ENCODE data around the gene ERBB2. TPM values are rescaled to one million over a fixed set of nuclear protein-coding genes. Genes with fewer than 3 reads are reported as not detected.
A peak's percentile ranks its signal among the peaks of the same experiment; 100 is the strongest.

Gene ERBB2
- total and polyA plus RNA-seq, 10 of the 15 experiments (the other 5 are each of a cell fraction or from before 2014, with no cell fraction given), result 0.39 to 7.0 (median 4.3) TPM

DNA sequence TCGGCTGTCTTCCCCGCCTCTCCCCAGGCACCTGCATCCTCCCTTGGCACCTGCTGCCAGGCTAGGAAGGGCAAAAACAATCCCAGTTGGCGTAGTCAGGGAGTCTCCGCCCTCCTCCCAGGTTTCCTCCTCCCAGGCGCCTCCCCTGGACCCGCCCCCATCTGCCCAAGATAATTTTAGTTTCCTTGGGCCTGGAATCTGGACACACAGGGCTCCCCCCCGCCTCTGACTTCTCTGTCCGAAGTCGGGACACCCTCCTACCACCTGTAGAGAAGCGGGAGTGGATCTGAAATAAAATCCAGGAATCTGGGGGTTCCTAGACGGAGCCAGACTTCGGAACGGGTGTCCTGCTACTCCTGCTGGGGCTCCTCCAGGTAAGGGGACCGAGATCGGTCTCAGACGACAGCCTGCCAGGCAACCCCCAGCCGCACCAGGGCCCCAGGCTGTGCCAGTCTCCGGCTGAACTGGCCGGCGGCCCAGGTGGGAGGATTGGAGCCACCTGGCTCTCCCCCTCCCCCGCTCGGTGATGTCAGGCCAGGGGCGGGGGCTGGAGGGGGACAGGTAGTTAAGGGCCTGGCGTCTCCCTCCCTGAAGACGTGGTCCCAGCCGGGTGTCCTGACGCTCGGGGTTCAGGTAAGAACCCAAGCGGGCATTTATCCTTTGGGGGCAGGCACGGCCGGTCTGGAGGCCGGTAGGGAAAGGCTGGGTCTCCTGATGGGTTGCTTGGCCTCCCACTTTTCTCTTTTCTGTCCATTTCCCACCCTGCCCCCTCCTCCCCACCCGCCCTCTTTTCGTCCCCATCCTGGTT, 38.1 kb downstream of the ERBB2 start, which contains the start of gene GRB7:
Gene GRB7 (plus strand): TSS at position 179 of the 808 bp plus-strand sequence. CDS start 4,364 bp downstream, outside the sequence.
- TF ChIP-seq IKZF2 (IDR thresholded peaks at IDR 0.05) (peak in 1 of 2 experiments; percentile 12; a peak in 1 of 4 replicates), KDM1A (IDR thresholded peaks at IDR 0.05; ENCODE audit: borderline replicate concordance) (no peak), ASH2L (IDR thresholded peaks at IDR 0.05; ENCODE audit: borderline replicate concordance, low read depth) (no peak), IKZF1 (conservative IDR thresholded peaks at IDR 0.05) (0 out of 2 replicates have a peak, but pooled peaks have one; percentile 13), LARP7 (IDR thresholded peaks at IDR 0.05) (peak; percentile 24; the same call in 1 of the 2 replicates), EED (IDR thresholded peaks at IDR 0.05; ENCODE audit: low read depth) (no peak)
- POLR2A ChIA-PET, result no interaction called here
- DNase-seq (ENCODE audit: low read depth, low spot score) (no peak), ATAC-seq (peak; percentile 45), FAIRE-seq (no peak)
- RAD21 ChIA-PET (ENCODE audit: unreplicated experiment), result no interaction called here
- Histone ChIP-seq H3K9ac (ENCODE audit: control insufficient read depth, insufficient read depth, low read length) (no peak within 1 kb of the TSS; the same call in 1 of the 2 replicates), H4K20me1 (ENCODE audit: control insufficient read depth, insufficient read depth) (no peaks in the 10 kb centered on the region), H3K9me3 (replicated peaks; ENCODE audit: control insufficient read depth, insufficient read depth, low read length) (no peaks in the 10 kb centered on the region), H3K36me3 (ENCODE audit: control insufficient read depth in 2 of 2, insufficient read depth in 2 of 2, low read length in 1 of 2) (no peaks in the 10 kb centered on the region), H3K79me2 (ENCODE audit: control insufficient read depth, insufficient read depth, low read length) (no peaks in the 10 kb centered on the region), H3K27me3 (replicated peaks in 1 of 2; ENCODE audit: control insufficient read depth in 2 of 2, insufficient read depth in 2 of 2, low read length in 1 of 2) (peaks cover 0 to 2% of the 10 kb centered on the region in 2 experiments; a peak in 2 of 4 replicates), H3K4me2 (ENCODE audit: control insufficient read depth, insufficient read depth) (peak within 1 kb of the TSS; percentile 70), H2AFZ (ENCODE audit: control insufficient read depth, low read depth, low read length) (peak within 1 kb of the TSS; percentile 54), H3K4me1 (ENCODE audit: control insufficient read depth, insufficient read depth, low read length) (peaks cover 10% of the 10 kb centered on the region), H3K27ac (ENCODE audit: control insufficient read depth, insufficient read depth) (no peak within 1 kb of the TSS), H3K4me3 (peak within 1 kb of the TSS; percentile 47)
- no TSS peak for BruUV-seq (replicated peaks)
- SMC1A ChIA-PET (ENCODE audit: uncharacterized antibody, unreplicated experiment), result interaction anchor here (0.9 kb wide), 1 partner anchor 54 kb away, joined by 3 read pairs; no protein-coding TSS in a partner anchor
- 8% methylated on average over 21 of the region's 34 CpGs for WGBS (ENCODE audit: insufficient coverage, insufficient replicate concordance, low lambda C conversion rate, missing lambda C conversion rate)
- CTCF ChIA-PET, result no interaction called here
- in situ Hi-C loops (cut with MboI) (no loop called here), intact Hi-C loops (cut with micrococcal nuclease; ENCODE audit: unreplicated experiment) (no loop called here)

DNA sequence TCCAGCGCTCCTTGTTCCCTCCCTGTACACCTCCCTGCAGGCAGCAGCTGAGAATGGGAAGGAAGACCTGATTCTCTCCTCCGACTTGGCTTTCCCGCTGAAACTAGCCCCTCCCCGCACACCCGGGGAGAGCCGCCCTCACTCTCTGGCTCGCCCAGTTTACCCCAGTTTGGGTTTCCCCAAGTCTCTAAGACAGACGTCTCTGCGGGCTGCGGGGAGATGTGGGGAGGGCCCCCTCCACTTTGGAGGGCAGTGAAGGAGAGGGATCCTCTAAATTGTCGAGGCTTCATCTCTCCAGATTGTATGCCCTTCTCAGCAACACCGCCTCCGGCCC, 38.7 kb downstream of the ERBB2 start:
- FAIRE-seq (peak; percentile 38), ATAC-seq (peak; percentile 86), DNase-seq (ENCODE audit: low read depth, low spot score) (no peak)
- H3K79me2 ChIP-seq (ENCODE audit: control insufficient read depth, insufficient read depth, low read length), result no peaks in the 10 kb centered on the region
- H3K36me3 ChIP-seq (ENCODE audit: control insufficient read depth in 2 of 2, insufficient read depth in 2 of 2, low read length in 1 of 2), result no peaks in the 10 kb centered on the region
- H3K27me3 ChIP-seq (replicated peaks in 1 of 2; ENCODE audit: control insufficient read depth in 2 of 2, insufficient read depth in 2 of 2, low read length in 1 of 2), result peaks cover 0 to 2% of the 10 kb centered on the region in 2 experiments; a peak in 2 of 4 replicates
- POLR2A ChIA-PET, result no interaction called here
- no peaks in the 10 kb centered on the region for H4K20me1 ChIP-seq (ENCODE audit: control insufficient read depth, insufficient read depth)
- no peak overlapping the region for H3K9ac ChIP-seq (ENCODE audit: control insufficient read depth, insufficient read depth, low read length)
- intact Hi-C loops (cut with micrococcal nuclease; ENCODE audit: unreplicated experiment) (no loop called here), in situ Hi-C loops (cut with MboI) (no loop called here)
- H3K4me1 ChIP-seq (ENCODE audit: control insufficient read depth, insufficient read depth, low read length), result peaks cover 10% of the 10 kb centered on the region
- WGBS (ENCODE audit: insufficient coverage, insufficient replicate concordance, low lambda C conversion rate, missing lambda C conversion rate), result 8% methylated on average over 12 of the region's 13 CpGs
- CTCF ChIA-PET, result no interaction called here
- peak overlapping the region; percentile 41; the same call in 1 of the 2 replicates for H3K4me3 ChIP-seq
- no peaks in the 10 kb centered on the region for H3K9me3 ChIP-seq (replicated peaks; ENCODE audit: control insufficient read depth, insufficient read depth, low read length)
- no peak overlapping the region for H3K27ac ChIP-seq (ENCODE audit: control insufficient read depth, insufficient read depth)
- RAD21 ChIA-PET (ENCODE audit: unreplicated experiment), result no interaction called here
- SMC1A ChIA-PET (ENCODE audit: uncharacterized antibody, unreplicated experiment), result no interaction called here
- H3K4me2 ChIP-seq (ENCODE audit: control insufficient read depth, insufficient read depth), result peak overlapping the region; percentile 62; the same call in 1 of the 2 replicates
- peak overlapping the region; percentile 6; the same call in 1 of the 2 replicates for H2AFZ ChIP-seq (ENCODE audit: control insufficient read depth, low read depth, low read length)
- BruUV-seq (replicated peaks), result no TSS peak
- TF ChIP-seq, protein P1, sequence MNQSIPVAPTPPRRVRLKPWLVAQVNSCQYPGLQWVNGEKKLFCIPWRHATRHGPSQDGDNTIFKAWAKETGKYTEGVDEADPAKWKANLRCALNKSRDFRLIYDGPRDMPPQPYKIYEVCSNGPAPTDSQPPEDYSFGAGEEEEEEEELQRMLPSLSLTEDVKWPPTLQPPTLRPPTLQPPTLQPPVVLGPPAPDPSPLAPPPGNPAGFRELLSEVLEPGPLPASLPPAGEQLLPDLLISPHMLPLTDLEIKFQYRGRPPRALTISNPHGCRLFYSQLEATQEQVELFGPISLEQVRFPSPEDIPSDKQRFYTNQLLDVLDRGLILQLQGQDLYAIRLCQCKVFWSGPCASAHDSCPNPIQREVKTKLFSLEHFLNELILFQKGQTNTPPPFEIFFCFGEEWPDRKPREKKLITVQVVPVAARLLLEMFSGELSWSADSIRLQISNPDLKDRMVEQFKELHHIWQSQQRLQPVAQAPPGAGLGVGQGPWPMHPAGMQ (IDR thresholded peaks at IDR 0.05; ENCODE audit: borderline replicate concordance), result no peak
- TF ChIP-seq CBX3 (IDR thresholded peaks at IDR 0.05; ENCODE audit: borderline replicate concordance, low read depth) (no peak), HDAC6 (IDR thresholded peaks at IDR 0.05; ENCODE audit: unreplicated experiment) (no peak), CHD2 (IDR thresholded peaks at IDR 0.05; ENCODE audit: borderline replicate concordance, low read depth, low read length) (no peak), RUNX3 (IDR thresholded peaks at IDR 0.05; ENCODE audit: low read length) (peak; percentile 59), GABPA (IDR thresholded peaks at IDR 0.05; ENCODE audit: low read depth) (no peak), CREM (IDR thresholded peaks at IDR 0.05; ENCODE audit: low read depth) (no peak)
- TF ChIP-seq, protein P2, sequence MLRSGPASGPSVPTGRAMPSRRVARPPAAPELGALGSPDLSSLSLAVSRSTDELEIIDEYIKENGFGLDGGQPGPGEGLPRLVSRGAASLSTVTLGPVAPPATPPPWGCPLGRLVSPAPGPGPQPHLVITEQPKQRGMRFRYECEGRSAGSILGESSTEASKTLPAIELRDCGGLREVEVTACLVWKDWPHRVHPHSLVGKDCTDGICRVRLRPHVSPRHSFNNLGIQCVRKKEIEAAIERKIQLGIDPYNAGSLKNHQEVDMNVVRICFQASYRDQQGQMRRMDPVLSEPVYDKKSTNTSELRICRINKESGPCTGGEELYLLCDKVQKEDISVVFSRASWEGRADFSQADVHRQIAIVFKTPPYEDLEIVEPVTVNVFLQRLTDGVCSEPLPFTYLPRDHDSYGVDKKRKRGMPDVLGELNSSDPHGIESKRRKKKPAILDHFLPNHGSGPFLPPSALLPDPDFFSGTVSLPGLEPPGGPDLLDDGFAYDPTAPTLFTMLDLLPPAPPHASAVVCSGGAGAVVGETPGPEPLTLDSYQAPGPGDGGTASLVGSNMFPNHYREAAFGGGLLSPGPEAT (IDR thresholded peaks at IDR 0.05; ENCODE audit: low read depth), result peak; percentile 21; the same call in 1 of the 2 replicates
